Hepatocyte (in vitro differentiated cells): ENCODE results near the gene CYP2C9. TPM values are rescaled to one million over a fixed set of nuclear protein-coding genes. Genes with fewer than 3 reads are reported as not detected.
A peak's percentile ranks its signal among the peaks of the same experiment; 100 is the strongest.
"Not testable (repeated sequence)": the region's sequence is repeated elsewhere in the genome, so short reads cannot be mapped to it uniquely, and the experiment has no call there.

ENCODE experiments used
- DNase-seq: peaks from one replicate; pipeline ENCODE4 v3.0.0-alpha.2; 2016; ENCODE audit warnings: low spot score
- H2AFZ ChIP-seq: fragments of 200-600 bp; sonication (generic); 2 replicates; pipeline ENCODE4 v1.6.0; 2016; ENCODE audit warnings: antibody characterized with exemption, mild to moderate bottlenecking
- H3K27ac ChIP-seq: fragments of 200-600 bp; sonication (generic); 2 replicates; pipeline ENCODE4 v1.5.1; 2016; ENCODE audit warnings: mild to moderate bottlenecking
- H3K27me3 ChIP-seq: fragments of 200-600 bp; sonication (generic); 2 replicates; pipeline ENCODE4 v1.6.1; 2016
- H3K36me3 ChIP-seq: fragments of 200-600 bp; sonication (generic); replicated peaks from 2 replicates; pipeline ENCODE4 v1.5.1; 2016; ENCODE audit warnings: low read depth; ENCODE audit not compliant: insufficient read depth
- H3K4me1 ChIP-seq: fragments of 200-600 bp; sonication (generic); 2 replicates; pipeline ENCODE4 v1.5.1; 2016; ENCODE audit warnings: mild to moderate bottlenecking, moderate library complexity; ENCODE audit not compliant: insufficient read depth
- H3K4me2 ChIP-seq: fragments of 200-600 bp; sonication (generic); 2 replicates; pipeline ENCODE4 v1.6.0; 2016
- H3K4me3 ChIP-seq: fragments of 200-600 bp; sonication (generic); 2 replicates; pipeline ENCODE4 v1.5.1; 2016; ENCODE audit warnings: mild to moderate bottlenecking
- H3K79me2 ChIP-seq: fragments of 200-600 bp; sonication (generic); 2 replicates; pipeline ENCODE4 v1.6.0; 2017; ENCODE audit warnings: mild to moderate bottlenecking
- H3K9me2 ChIP-seq: fragments of 200-600 bp; sonication (generic); replicated peaks from 2 replicates; pipeline ENCODE4 v1.6.0; 2017; ENCODE audit warnings: mild to moderate bottlenecking; ENCODE audit not compliant: insufficient read depth
- H3K9me3 ChIP-seq: fragments of 200-600 bp; sonication (generic); 2 replicates; pipeline ENCODE4 v1.5.1; 2016; ENCODE audit warnings: low read depth, mild to moderate bottlenecking
- H4K20me1 ChIP-seq: fragments of 200-600 bp; sonication (generic); 2 replicates; pipeline ENCODE4 v1.6.0; 2016; ENCODE audit warnings: mild to moderate bottlenecking; ENCODE audit not compliant: insufficient read depth, poor library complexity, severe bottlenecking
- CTCF ChIP-seq: fragments of 200-600 bp; sonication (generic); IDR thresholded peaks from 2 replicates; pipeline ENCODE4 v1.5.1; 2016; ENCODE audit warnings: antibody characterized with exemption, mild to moderate bottlenecking; ENCODE audit not compliant: poor library complexity
- EZH2 ChIP-seq: fragments of 200-600 bp; sonication (generic); IDR thresholded peaks from 2 replicates; pipeline ENCODE4 v1.6.1; 2016; ENCODE audit warnings: antibody characterized with exemption, mild to moderate bottlenecking, borderline replicate concordance
- EZH2phosphoT487 ChIP-seq: fragments of 200-600 bp; sonication (generic); IDR thresholded peaks from one replicate; pipeline ENCODE4 v1.6.1; 2018; ENCODE audit warnings: antibody characterized with exemption, mild to moderate bottlenecking, low read depth, moderate library complexity; ENCODE audit not compliant: unreplicated experiment, severe bottlenecking
- WGBS: methylation state at CpG from one replicate; pipeline ENCODE4 v1.1.6; 2016; ENCODE audit warnings: low lambda C conversion rate; ENCODE audit errors: missing lambda C conversion rate; 5-methylcytosine and 5-hydroxymethylcytosine counted together
- polyA plus RNA-seq: library from polyadenylated mRNA; unstranded; fragments of >200 nt; fragmentation: Nextera tagmentation; extraction: Ambion mirVana; gene quantifications from 2 replicates; pipeline ENCODE4 v1.2.1, GENCODE V29; 2016
- total RNA-seq: library from RNA; depleted of rRNA; stranded (reverse); fragments of >200 nt; gene quantifications from 2 replicates; pipeline ENCODE4 v1.2.3, GENCODE V29; 2014

The CYP2C9 gene
- total and polyA plus RNA-seq, 2 experiments from 2014 or later: 32.1 to 61.1 TPM

DNA sequence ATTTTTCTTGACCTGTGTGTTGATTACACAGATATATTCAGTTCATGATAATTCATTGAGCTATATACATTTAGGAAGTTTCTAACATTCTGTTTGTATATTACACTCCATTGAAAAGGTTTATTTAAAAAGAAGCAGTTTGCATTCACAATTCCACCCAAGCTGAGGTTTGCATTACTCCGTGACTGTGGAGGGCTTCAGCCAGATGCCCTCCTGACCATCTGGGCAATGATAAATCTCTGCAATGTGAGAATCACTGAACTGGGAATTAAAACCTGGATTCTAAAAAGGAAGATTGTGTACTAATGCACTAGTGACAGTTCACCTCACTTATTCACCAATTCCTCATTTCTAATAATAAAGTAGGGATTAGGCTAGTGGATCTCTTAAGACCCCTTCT, 36.4 kb upstream of the CYP2C9 start:
- H3K79me2 ChIP-seq: no peaks in the 10 kb centered on the region
- no peak for DNase-seq
- WGBS: 46% methylated on average over 1 of the region's 1 CpG
- no peak overlapping the region for H3K4me3 ChIP-seq
- H3K4me2 ChIP-seq: peak overlapping the region; percentile 39
- peaks cover 16% of the 10 kb centered on the region for H3K4me1 ChIP-seq
- H3K27me3 ChIP-seq: no peaks in the 10 kb centered on the region
- H3K9me2 ChIP-seq: no peaks in the 10 kb centered on the region
- peak overlapping the region; percentile 66 for H3K27ac ChIP-seq
- H4K20me1 ChIP-seq: no peaks in the 10 kb centered on the region
- H3K36me3 ChIP-seq: no peaks in the 10 kb centered on the region
- TF ChIP-seq EZH2 (no peak), CTCF (no peak), EZH2phosphoT487 (no peak)
- no peak overlapping the region for H2AFZ ChIP-seq
- H3K9me3 ChIP-seq: peaks cover 2% of the 10 kb centered on the region

DNA sequence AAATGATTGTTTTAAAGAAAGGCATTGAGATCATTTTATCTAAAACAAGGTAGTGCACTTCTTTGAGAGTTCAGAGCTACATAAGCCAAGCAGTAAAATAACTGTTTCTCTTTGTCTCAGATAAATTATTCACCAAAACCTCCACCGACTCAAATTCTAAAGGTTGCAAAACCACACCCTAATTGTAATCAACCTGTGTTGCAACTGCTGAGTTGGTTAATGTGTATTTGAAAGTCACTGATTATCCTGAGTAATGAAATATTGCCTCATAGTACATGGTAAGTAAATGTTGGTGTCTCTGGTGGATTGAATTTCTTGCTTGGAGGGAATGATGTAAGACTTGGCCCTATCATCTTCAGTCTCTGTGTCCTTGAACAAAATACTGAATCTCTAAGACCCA, 35.9 kb upstream of the CYP2C9 start:
- TF ChIP-seq CTCF (no peak), EZH2phosphoT487 (no peak)
- H3K27ac ChIP-seq: peak overlapping the region; percentile 66
- DNase-seq: peak; percentile 60

DNA sequence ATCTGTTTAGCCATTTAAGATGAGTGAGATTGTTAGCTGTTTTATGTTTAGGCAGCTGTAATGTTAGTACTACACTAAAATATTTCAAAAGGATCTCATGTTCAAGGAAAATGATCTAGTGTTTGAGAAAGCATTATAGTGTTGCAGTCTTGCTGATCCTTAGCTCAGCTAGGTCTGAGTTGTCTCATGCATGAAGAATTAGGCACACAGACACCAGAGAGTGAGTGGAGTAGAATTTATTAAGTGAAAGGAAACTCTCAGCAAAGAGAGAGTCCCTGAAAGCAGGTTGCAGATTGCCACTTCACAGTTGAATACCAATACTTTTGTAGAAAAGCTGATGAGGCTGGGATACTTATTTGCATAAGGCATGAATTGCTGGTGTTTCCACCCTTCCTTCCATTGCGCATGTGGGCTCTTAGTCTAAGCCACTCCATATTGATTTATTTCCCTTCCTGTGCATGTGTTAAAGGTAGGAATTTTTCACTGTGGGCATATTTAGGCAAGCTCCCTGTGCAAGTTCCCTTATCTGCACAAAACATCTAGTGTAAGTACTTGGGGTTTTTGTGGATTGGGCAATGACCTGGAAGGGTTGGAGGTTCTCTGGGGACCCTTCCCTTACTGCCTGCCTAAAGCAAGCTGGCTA, 33.8 kb upstream of the CYP2C9 start:
- 61% methylated on average over 1 of the region's 1 CpG for WGBS
- H3K27ac ChIP-seq: peak overlapping the region; percentile 82
- H3K4me2 ChIP-seq: peak overlapping the region; percentile 23
- H4K20me1 ChIP-seq, H3K79me2 ChIP-seq, H3K9me2 ChIP-seq, H2AFZ ChIP-seq, H3K27me3 ChIP-seq, H3K9me3 ChIP-seq, H3K4me3 ChIP-seq, H3K36me3 ChIP-seq: not testable (repeated sequence)
- peaks cover 16% of the 10 kb centered on the region for H3K4me1 ChIP-seq
- peak; percentile 18 for DNase-seq

More for the DNA sequence above, 35.9 kb upstream of the CYP2C9 start:
- no peaks in the 10 kb centered on the region for H3K79me2 ChIP-seq
- peaks cover 4% of the 10 kb centered on the region for H3K9me3 ChIP-seq
- no peaks in the 10 kb centered on the region for H3K36me3 ChIP-seq
- peaks cover 16% of the 10 kb centered on the region for H3K4me1 ChIP-seq
- H3K9me2 ChIP-seq: no peaks in the 10 kb centered on the region
- WGBS: 0% methylated on average over 1 of the region's 1 CpG
- no peak overlapping the region for H2AFZ ChIP-seq
- no peak overlapping the region for H3K4me3 ChIP-seq
- H4K20me1 ChIP-seq: no peaks in the 10 kb centered on the region
- peak overlapping the region; percentile 39 for H3K4me2 ChIP-seq
- H3K27me3 ChIP-seq: no peaks in the 10 kb centered on the region

DNA sequence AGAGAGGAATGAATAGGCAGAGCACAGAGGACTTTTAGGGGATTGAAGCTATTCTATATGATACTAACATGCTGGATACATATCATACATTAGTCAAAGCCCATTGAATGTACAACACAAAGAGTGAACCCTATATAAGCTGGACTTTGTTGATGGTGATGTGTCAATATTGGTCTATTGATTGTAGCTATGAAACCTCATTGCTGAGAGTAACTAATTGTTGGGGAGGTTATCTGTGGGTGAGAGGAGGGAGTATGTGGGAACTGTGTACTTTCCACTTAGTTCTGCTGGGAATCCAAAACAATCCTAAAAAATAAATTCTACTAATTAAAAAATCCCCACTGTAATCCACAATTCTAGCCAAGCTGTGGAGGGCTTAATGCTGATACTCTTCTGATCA, 22.0 kb upstream of the CYP2C9 start:
- Histone ChIP-seq H3K9me2 (no peaks in the 10 kb centered on the region), H3K27me3 (no peaks in the 10 kb centered on the region), H3K4me3 (no peak overlapping the region), H4K20me1 (no peaks in the 10 kb centered on the region), H3K79me2 (no peaks in the 10 kb centered on the region), H3K4me2 (no peak overlapping the region), H3K36me3 (no peaks in the 10 kb centered on the region), H3K27ac (no peak overlapping the region), H3K9me3 (peaks cover 10% of the 10 kb centered on the region), H2AFZ (no peak overlapping the region), H3K4me1 (no peaks in the 10 kb centered on the region)
- TF ChIP-seq EZH2phosphoT487 (no peak), CTCF (no peak)
- no peak for DNase-seq
